HG03439 (cell line): ENCODE results near the gene PDLIM7.
"Not testable (repeated sequence)": the region's sequence is repeated elsewhere in the genome, so short reads cannot be mapped to it uniquely, and the experiment has no call there.

Experiments used
- ATAC-seq: cut with Tn5 transposase; IDR thresholded peaks from one replicate; pipeline ENCODE4 v1.9.1; 2021; ENCODE audit warnings: mild to moderate bottlenecking, moderate library complexity; ENCODE audit not compliant: unreplicated experiment

The PDLIM7 gene

DNA sequence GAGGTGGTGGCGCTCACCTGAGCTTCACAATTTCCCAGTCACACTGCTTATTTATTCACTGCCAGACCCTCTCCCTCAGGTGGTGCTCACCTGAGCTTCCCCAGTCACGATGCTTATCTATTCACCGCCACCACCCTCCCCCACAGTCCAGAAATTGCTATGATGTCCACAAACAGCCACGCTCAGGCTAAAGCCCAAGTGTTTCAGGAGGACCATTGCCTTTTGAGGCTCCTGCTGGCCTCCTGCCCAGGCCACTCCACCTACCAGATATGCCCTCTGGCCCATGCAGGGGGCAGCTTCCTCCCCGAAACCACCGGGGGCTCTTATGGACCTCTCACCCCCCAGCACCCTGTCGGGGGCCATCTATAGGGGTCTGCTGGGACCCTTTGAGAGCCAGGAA, 4.6 kb downstream of the PDLIM7 start:
- ATAC-seq, result no peak

DNA sequence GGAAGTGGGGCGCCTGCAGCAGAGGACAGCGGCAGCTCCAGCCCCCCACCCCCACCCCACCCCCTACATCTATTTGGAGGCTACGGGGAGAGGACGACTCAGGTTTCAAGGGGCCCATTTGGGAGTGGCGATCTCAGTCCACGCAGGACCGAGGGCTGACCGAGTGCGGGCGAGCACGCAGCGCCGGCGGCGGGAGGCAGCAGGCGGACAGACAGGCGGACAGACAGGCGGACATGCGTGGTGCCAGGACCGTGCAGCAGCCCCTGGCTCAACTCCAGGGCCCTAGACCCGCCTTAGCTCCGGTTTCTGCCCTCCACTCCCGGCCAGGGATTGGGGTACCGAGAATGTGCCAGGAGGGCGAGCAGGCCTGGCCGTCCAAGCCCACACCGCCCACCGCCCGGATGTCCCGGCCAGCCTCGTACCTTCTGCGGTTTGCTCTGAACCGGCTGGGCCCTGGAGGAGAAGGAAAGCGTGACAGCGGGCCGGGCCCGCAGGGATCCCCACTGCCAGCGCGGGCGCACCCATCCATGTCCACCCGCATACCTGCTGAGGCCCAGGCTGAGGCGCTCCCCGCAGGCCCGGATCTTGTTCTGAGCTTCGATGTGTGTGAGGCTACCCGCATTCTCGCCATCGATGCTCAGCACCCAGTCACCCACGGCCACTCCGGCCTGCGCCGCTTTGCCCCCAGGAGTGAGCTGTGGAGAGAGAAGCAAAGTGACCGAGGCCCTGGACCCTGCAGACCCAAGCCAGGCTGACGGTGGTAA, 5.2 kb downstream of the PDLIM7 start:
- no peak for ATAC-seq

DNA sequence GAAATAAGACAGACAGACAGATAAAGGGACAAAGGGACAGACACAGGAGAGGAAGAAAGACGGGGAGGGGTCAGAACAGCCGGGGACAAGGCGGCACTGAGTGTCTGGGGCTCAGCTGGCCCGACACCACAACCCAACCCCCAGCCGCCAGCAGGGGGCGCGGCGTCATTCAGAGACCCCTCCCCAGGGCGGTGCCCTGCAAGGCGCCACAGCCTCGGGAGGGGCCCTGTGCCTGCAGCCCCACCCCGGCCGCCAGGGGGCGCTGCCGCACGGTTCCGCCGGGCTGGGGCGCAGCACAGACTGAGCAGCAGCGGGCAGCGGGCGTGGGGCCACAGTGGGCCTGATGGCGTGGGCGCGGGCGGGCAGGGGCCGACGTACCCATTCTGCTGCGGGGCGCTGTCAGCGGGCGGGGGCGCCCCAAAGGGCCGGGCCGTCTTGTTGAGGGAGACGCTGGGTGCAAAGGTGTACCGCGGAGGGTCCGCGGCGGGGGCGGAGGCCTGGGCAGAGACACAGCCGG, 5.9 kb downstream of the PDLIM7 start:
- no peak for ATAC-seq

DNA sequence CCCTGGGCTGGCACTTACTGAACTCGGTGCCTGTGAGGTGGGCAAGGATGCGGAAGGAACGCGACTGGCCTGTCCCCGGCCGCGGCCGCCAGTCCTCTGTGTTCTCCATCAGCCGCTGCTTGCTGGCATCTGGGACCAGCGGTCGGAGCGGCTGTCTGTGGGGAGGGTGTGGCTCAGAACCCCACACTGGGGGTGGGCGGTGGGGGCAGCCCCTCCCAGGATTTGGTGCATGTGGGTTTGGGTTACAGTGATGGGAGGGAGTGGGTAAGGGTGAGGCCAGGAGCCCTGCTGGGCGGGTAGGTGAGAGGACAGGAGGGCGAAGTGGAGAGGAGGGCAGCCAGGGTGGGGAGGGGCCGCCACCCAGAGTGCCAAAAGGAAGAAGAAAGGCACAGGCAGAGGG, 6.4 kb downstream of the PDLIM7 start:
- no peak for ATAC-seq

DNA sequence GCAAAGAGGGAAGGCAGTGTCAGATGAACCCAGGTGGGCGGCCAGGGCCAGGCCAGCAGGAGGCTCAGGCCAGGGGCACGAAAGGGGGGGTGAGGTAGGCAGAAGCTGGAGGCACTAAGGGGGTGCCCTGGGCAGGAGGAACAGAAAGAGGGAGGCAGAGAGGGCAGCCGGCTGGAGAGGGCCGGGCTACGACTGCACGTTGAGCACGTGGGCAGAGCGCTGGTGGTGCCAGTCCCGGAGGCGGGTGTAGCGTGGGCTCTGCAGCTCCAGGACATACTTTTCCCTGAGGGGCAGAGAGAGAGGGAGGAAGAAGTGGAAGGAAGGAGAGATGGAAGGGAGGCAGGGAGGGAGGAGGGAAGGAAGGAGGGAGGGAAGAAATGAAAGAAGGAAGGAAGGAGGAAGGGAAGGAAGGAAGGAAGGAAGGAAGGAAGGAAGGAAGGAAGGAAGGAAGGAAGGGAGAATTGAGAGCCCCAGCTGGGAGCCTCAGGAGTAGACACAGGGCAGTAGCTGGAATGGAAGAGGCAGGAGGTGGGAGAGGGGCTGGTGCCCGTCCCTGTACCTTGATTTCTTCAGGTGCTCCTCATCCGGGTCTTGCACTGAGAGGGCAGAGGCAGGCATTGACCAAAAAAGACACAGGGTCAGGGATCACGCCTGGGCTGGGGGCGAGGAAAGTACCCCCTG, 7.0 kb downstream of the PDLIM7 start:
- ATAC-seq, result no peak

DNA sequence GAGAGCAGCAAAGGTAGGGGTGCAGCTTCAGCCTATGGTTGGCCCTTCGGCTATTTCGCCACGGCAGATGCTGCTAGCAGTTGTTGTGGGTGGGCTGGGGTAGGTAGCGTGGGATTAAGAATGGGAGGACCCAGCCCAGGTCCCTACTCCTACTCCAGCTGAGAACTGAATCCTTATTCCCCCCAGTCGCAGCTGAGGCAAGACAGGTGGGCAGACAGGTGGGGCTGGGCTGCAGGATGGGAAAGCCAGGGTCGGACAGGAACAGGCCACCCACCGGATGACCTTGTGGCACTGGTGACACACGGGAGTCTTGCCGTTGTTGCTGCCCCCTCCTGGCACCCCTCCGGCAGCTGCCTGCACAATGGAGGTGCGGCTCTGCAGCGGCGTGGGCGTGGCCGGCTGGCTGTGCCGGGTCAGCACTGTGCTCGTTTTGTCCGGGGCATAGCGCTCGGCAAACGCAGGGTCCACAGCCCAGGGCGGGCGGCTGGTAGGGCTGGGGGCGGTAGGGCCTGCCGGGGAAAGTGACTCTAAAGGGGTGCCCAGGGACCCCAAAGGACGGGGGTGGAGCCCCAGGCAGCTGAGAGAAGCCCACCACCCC, 8.2 kb downstream of the PDLIM7 start:
- no peak for ATAC-seq

DNA sequence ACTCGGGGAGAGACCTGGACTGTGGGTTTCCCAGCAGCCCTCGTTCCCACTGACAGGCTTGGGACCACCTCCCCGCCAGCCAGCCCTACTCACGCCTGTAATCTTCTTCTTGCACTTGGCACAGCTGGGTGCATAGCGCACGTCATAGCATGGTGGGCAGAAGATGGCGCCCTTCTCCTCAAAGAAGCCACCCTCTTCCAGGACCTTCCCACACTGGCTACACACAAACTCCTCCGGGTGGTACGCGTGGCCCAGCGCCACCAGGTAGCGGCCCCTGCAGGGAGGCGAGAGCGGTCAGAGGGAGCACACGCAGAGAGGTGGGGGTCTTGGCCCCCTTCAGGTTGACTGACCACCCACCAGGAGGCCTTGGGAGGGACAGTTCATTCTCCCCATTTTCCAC, 9.4 kb downstream of the PDLIM7 start:
- no peak for ATAC-seq

DNA sequence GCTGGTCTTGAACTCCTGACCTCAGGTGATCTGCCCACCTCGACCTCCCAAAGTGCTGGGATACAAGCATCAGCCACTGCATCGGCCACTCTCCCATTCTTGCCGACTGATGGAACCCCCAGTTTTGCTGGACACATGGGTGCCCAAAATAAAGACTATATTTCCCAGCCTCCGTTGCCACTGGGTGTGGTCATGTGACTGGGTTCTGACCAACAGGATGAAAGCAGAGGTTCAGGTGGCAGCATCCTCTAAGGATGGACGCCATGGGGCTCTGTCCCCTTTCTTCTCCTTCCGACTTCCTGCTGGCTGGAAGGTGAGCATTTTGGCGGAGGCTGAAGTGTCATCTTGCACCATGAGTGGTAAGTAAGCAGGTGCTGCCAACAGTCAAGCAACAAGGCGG, 10.3 kb downstream of the PDLIM7 start:
- ATAC-seq, result no peak

DNA sequence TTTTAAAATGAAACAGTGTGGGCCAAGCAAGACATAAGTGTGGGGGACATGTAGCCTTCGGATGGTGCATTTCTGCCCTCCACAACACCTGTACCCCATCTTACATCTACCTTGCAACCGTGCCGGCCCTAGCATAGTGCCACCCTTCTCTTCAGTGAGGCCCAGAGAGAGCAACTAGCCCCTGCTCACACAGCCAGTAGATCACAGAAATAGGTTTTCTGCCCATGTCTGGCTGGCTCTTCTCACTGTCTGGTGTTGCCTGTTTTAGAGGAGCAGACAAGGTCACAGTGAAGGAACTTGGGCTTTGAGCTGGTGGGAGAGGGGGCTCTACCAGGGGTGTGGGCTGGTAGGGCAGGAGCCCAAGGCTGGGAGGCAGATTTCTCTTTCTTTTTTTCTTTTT, 11.1 kb downstream of the PDLIM7 start:
- no peak for ATAC-seq

DNA sequence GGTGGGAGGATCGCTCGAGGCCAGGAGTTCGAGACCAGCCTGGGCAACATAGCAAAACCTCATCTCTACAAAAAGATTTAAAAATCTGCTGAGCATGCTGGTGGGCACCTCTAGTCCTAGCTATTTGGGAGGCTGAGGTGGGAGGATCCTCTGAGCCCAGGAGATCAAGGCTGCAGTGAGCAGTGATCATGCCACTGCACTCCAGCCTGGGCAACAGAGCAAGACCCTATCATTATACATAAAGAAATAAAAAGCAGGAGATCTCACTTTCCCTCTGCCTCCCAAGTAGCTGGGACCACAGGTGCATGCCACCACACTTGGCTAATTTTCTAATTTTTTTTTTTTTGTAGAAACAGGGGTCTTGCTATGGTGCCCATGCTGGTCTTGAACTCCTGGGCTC, 11.7 kb downstream of the PDLIM7 start:
- ATAC-seq, result not testable (repeated sequence)

DNA sequence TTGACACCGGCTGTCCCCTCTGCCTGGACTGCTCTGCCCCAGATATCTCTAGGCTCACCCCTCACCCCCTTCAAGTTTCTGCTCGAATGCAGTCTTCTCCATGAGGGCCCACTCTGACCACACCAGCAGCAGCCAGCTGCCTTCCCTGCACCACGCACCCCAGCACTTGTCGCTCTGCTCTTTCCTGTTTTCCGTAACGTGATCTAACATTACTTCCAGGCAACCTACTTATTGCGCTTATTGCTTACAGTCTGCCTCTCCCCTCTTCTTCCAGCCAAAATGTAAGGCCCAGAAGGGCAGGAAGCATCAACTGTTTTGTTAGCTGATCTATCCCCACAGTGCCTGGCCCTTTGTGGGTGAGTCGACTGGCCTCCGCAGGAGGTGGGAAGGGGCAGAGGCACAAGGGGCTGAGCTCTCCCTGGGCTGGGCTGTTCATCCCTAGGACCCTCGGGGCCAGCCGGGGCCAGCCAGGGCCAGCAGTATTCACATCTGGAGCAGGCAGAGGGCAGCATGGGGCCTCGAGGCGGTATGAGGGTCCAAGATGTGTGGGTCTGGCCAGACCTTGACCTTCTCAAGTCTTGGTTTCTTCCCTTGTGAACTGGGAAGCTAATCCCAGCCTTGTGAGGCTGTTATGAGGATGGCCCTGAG, 12.4 kb downstream of the PDLIM7 start:
- no peak for ATAC-seq

DNA sequence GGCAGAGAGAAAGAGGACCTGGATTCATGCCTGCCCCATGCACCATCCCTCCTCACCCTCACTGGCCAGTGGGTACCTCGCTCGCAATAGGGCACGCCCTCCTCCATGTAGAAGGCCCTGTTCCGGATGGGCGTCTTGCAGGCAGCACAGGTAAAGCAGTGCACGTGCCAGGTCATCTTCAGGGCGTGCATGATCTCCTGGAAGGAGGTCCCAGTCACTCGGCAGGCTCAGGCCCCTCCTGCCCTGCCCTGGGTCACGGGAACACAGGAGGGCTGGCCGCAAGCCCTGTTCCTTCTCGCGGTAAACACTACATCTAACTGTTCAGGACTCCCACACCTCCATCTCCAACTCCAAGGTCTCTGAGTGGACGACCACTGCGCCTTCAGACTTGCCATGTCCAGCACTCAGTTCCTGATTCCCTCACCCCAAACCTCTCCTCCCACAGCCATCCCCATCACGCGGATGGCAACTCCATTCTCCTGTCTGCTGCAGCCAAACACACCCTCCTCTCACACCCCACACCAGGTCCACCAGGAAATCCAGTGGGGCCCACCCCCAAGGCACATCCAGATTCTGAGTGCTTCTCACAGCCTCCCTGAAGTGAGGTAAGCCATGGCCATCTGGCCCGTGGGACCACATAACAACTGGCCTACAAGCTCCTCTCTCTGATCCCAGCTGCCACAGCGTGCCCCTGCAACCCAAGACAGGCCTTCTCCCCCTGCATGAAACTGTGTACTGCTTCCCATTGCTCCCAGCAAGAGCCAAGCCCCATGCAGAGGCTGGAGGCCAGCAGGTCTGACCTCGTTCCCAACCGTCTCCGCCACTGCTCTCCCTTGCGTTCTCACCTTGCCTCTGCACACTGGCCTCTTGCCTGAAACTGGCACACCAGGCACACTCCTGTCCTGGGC, 13.2 kb downstream of the PDLIM7 start:
- no peak for ATAC-seq

DNA sequence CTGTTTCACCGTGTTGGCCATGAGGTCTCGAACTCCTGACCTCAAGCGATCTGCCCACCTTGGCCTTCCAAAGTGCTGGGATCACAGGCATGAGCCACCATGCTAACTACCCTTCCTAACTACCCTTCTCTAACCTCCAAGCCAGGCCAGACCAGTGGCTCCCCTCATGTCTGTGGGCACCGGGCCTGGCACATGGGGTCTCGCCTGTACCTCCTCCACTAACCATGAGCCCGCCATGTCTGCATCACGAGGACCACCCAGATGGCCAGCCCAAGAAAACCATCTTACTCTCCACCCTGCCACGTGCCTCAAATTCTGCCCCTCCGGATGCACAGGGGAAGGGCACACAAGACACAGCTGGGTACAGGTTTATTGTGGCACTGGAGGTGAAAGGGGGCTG, 14.4 kb downstream of the PDLIM7 start:
- no peak for ATAC-seq

DNA sequence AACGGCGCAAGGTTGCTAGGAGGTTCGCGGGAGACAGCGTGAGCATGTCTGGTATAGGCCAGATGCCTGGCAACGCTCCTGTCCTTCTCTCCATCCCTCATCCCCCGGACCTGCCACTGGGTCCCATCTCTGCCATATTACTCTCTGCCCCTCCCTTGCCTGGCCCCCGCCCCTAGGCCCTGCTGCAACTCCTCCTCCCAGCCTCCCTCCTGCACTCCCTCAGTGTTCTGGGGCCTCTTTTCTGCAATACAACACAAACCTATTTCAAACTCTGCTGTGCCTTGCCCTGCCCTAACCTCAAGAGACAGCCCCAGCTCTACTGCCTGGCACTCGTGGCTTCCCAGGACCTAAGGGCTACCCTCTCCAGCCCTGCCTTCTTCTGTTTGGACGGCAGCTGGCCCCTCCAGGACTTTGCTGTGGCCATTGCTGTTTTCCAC, 15.0 kb downstream of the PDLIM7 start:
- no peak for ATAC-seq

DNA sequence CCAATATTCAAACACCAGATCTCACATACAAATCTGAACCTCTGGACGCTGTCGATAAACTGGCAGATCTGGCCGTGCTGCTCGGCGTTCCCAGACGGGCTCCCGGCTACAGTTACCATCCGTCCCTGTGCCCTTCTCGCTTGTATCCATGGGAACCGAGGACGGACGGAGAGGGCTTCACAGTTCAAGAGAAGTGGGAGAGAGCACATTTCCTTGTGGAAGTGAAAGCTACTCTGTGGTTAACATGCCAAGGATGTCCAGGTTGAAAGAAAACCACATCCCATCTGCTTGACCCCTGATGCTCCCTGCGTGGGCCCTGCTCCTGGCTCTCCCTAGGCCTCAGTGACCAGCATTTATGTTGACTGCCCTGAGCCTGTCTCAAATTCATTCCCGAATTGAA, 17.6 kb downstream of the PDLIM7 start:
- no peak for ATAC-seq

DNA sequence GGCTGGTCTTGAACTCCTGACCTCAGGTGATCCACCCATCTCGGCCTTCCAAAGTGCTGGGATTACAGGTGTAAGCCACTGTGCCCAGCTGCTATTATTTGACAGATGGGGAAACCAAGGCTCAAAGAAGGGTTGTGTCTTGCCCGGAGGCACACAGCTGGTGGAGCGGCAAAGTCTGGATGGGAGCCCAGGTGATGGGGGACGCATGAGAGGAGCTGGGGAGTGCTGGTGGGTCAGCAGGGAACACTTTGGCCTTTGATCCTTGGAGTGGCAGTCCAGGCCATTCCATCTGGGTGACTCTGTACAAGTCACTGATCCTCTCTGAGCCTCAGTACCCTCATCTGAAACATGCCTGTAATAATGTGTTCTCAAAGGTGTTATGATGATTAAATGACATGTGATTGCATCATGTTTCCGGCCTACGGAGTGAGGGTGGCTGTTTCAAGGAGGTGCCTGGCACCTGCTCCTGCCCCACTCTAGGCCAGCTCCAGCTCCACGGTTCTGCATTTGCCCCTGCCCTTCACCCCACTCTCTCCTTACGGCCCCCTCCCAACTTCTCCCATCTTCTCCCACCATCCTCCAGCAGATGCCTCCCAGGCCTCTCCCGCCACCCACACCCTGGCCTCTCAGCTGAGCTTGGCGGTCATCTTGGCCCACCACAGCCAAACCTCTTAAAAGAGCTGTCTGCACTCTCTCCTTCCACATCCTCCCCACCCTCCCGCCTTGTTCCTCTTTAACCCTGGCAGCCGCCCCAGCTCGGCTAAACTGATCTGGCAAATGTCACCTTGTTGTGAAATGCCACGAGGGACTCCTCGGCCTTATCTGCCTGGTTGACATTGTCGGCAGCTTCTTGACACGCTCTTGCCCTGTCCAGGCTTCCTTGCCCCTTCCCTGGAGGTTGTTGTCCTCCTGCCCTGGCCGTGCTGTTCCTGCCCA, 18.4 kb downstream of the PDLIM7 start:
- no peak for ATAC-seq

DNA sequence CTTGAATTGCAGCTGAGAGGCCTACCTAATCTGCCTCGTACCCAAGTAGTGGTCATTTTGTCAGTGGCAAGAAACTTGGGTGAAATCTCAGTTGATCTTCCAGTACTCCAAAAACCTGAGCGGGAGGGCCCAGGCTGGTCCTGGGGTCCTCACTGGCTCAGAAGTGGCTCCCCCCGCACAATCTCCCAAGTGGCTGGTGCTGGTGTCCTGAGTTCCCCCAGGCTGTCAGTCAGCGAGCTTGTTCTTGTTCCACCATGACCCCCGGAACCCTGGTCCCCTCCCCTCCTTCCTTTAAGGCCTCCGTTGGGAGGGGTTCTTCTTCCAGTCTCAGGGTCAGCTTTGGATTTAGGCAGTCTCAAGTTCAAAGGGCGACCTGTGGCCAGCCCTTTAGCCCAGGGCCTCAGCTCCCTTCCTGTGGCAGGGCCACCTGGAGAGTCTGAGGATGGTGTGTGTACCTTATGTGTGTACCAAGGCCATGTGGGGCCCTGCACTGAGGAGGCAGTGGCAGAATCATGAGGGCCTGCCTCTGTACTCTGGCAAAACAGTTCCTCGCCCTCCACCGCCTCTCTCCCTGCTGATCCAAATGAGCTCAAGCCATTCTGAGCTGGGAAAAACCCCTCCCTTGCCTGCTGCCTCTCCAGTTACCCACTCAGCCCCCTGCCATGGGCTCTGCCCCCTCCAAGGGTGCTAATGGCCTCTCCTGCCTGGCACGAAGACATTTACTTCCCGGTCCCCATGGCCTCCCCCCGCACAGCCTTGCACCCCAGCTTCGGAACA, 19.5 kb downstream of the PDLIM7 start:
- ATAC-seq, result no peak

DNA sequence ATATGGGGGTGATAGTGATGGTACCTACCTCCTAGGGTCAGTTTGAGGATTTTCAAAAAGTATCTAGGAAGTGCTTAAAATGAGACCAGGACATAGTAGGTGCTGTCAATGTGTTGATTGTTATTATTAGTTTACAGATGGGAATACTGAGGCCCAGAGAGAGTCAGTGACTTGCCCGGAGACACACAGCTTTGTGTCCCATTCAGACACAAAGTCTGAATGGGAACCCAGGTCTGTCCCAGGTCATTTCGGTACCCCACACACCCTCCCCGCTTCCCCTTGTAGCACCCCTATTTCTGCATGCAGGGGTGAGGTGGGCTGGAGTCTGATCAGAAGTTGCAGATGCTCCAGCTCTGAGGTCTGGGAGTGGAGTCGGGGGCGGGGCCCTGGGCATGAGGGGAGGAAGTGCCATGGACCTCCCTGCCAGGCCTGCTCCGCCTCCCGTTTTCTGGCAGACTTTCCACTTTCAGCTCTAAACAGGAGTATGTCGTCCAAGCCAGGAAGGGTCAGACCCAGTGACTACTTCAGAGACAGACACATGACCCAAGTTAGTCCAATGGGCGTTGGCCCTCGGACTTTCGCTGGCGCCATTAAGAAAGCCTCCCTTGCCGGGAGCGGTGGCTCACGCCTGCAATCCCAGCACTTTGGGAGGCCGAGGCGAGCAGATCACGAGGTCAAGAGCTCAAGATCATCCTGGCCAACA, 20.7 kb downstream of the PDLIM7 start:
- no peak for ATAC-seq
